GM12878 (cell line): Measurements from ENCODE around the gene CAST. TPM values are rescaled to one million over a fixed set of nuclear protein-coding genes. Genes with fewer than 3 reads are reported as not detected.

Experiments
- ATF7 ChIP-seq: fragments of 450-650 bp; IDR thresholded peaks from 2 replicates; pipeline ENCODE4 v1.6.1; 2016; ENCODE audit warnings: low read depth, mild to moderate bottlenecking
- CBFB ChIP-seq: IDR thresholded peaks from 2 replicates; pipeline ENCODE4 v1.6.1; 2016; ENCODE audit warnings: antibody characterized with exemption, low read depth
- CEBPB ChIP-seq, 2 experiments: fragments of 150-350 bp in 1 of 2; IDR thresholded peaks; 2 replicates each; pipeline ENCODE4 v1.6.1; 2012 to 2014; ENCODE audit warnings: low read depth in 2 of 2, low read length in 2 of 2, borderline replicate concordance in 1 of 2, inconsistent platforms in 1 of 2
- DPF2 ChIP-seq: fragments of 450-650 bp; IDR thresholded peaks from 2 replicates; pipeline ENCODE4 v1.6.1; 2017; ENCODE audit warnings: mild to moderate bottlenecking
- LARP7 ChIP-seq: fragments of 450-650 bp; IDR thresholded peaks from 2 replicates; pipeline ENCODE4 v1.6.1; 2017; ENCODE audit warnings: mild to moderate bottlenecking
- NFYB ChIP-seq: IDR thresholded peaks from 2 replicates; pipeline ENCODE4 v1.6.1; 2011; ENCODE audit warnings: low read depth, mild to moderate bottlenecking, low read length, improper control_type of control experiment, moderate library complexity; ENCODE audit not compliant: insufficient read depth
- NR2C2 ChIP-seq: IDR thresholded peaks from 2 replicates; pipeline ENCODE4 v1.6.1; 2011; ENCODE audit warnings: borderline replicate concordance, low read depth; ENCODE audit not compliant: control insufficient read depth, insufficient read length
- NRF1 ChIP-seq: conservative IDR thresholded peaks from 2 replicates; pipeline ENCODE4 v1.6.1; 2011; ENCODE audit warnings: mild to moderate bottlenecking, low read depth, low read length, improper control_type of control experiment
- POLR2AphosphoS5 ChIP-seq: IDR thresholded peaks from 2 replicates; pipeline ENCODE4 v1.6.1; 2011; ENCODE audit warnings: mild to moderate bottlenecking, low read length, inconsistent platforms
- SIN3A ChIP-seq: IDR thresholded peaks from 2 replicates; pipeline ENCODE4 v1.6.1; 2012; ENCODE audit warnings: low read depth, low read length, improper control_type of control experiment
- SRF ChIP-seq, 2 experiments: IDR thresholded peaks; 2 replicates each; pipeline ENCODE4 v1.6.1; 2011; ENCODE audit warnings: low read depth in 2 of 2, low read length in 2 of 2, mild to moderate bottlenecking in 1 of 2, moderate library complexity in 1 of 2
- SUPT20H ChIP-seq: IDR thresholded peaks from 2 replicates; pipeline ENCODE4 v1.6.1; 2011; ENCODE audit warnings: low read depth, mild to moderate bottlenecking, low read length, moderate library complexity, borderline replicate concordance; ENCODE audit not compliant: control insufficient read depth
- TCF3 ChIP-seq: IDR thresholded peaks from 2 replicates; pipeline ENCODE4 v1.6.1; 2012; ENCODE audit warnings: low read depth, mild to moderate bottlenecking, low read length, borderline replicate concordance; ENCODE audit not compliant: insufficient read depth
- YY1 ChIP-seq: IDR thresholded peaks from 2 replicates; pipeline ENCODE4 v1.6.1; 2011; ENCODE audit warnings: low read depth, mild to moderate bottlenecking, low read length
- ZBTB40 ChIP-seq: fragments of 450-650 bp; IDR thresholded peaks from 2 replicates; pipeline ENCODE4 v1.6.1; 2016; ENCODE audit warnings: mild to moderate bottlenecking, moderate library complexity, borderline replicate concordance
- ZNF217 ChIP-seq: fragments of 450-650 bp; IDR thresholded peaks from 2 replicates; pipeline ENCODE4 v1.6.1; 2017; ENCODE audit warnings: antibody characterized with exemption, mild to moderate bottlenecking
- polyA plus RNA-seq, 11 experiments: library from polyadenylated mRNA; depleted of rRNA in 4 of 11; unstranded in 6 of 11; stranded (reverse) in 5 of 11; fragments of >200 nt; fragmentation: Nextera tagmentation in 4 of 11; fragmentation: Illumina TruSeq in 1 of 11; extraction: Ambion mirVana in 4 of 11; extraction: Trizol in 1 of 11; gene quantifications; 1 replicate in 1 of 11; 2 replicates in 10 of 11; pipeline versions ENCODE4 v1.2.1 to v1.2.3, GENCODE V29; 2011 to 2016; ENCODE audit warnings: inconsistent platforms in 2 of 11, missing spikeins in 2 of 11, low read depth in 1 of 11
- total RNA-seq, 4 experiments: library from RNA; depleted of rRNA in 3 of 4; stranded (reverse); fragments of >200 nt in 3 of 4; fragmentation: Illumina TruSeq in 1 of 4; extraction: Trizol in 1 of 4; gene quantifications; 2 replicates each; pipeline versions ENCODE4 v1.2.1 to v1.2.3, GENCODE V29; 2013 to 2021
- TF ChIP-seq, protein P1 (sequence below): fragments of 150-350 bp; IDR thresholded peaks from 2 replicates; pipeline ENCODE4 v1.6.1; 2014; ENCODE audit warnings: mild to moderate bottlenecking, low read depth, low read length
- TF ChIP-seq, protein P2 (sequence below): IDR thresholded peaks from 2 replicates; pipeline ENCODE4 v1.6.1; 2011; ENCODE audit warnings: mild to moderate bottlenecking, low read depth, low read length, moderate library complexity; ENCODE audit not compliant: insufficient replicate concordance
- TF ChIP-seq, protein P3 (sequence below): fragments of 450-650 bp; IDR thresholded peaks from 2 replicates; pipeline ENCODE4 v1.6.1; 2017; ENCODE audit warnings: mild to moderate bottlenecking, moderate library complexity

Gene CAST
- total and polyA plus RNA-seq, 10 of the 15 experiments (the other 5 are each of a cell fraction or from before 2014, with no cell fraction given), result 31.7 to 140 (median 68.5) TPM

DNA sequence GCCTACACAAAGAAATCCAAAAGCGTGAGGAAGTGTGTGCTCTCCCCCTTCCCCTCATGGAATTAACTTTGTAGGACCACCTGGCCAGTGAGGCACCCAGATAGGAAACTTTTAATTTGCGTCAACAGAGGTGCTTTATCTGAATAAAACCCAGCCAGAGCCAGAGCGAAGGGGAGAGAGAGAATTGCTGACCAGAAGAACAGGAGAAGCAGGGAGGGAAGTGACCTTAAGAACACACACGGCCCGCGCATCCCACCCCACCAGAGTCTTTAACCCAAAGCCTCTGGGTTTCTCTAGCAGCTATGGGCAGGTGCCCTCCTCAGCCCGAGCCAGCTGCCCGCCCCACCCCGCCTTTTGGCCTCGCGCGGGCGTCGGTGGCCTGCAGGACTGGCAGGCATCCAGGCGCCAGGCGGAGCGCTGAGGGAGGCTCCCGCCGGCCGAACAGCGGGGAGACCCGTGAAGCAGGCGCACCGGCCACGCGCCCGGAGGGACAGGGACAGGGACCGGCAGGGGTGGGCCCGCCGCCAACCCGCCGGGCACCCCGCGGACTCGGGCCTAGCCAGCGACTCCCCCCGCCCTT is 145.0 kb downstream of the CAST start (continued):
- TF ChIP-seq, protein P1, sequence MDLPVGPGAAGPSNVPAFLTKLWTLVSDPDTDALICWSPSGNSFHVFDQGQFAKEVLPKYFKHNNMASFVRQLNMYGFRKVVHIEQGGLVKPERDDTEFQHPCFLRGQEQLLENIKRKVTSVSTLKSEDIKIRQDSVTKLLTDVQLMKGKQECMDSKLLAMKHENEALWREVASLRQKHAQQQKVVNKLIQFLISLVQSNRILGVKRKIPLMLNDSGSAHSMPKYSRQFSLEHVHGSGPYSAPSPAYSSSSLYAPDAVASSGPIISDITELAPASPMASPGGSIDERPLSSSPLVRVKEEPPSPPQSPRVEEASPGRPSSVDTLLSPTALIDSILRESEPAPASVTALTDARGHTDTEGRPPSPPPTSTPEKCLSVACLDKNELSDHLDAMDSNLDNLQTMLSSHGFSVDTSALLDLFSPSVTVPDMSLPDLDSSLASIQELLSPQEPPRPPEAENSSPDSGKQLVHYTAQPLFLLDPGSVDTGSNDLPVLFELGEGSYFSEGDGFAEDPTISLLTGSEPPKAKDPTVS, result no peak
- TF ChIP-seq ZNF217 (peak; percentile 42; the same call in 1 of the 2 replicates), NRF1 (no peak), CBFB (no peak), ATF7 (no peak), ZBTB40 (no peak), POLR2AphosphoS5 (no peak), SRF (IDR thresholded peaks at IDR 0.05; ENCODE audit: low read depth in 2 of 2, low read length in 2 of 2) (no peak), SIN3A (peak; percentile 12; the same call in 1 of the 2 replicates), DPF2 (no peak), SUPT20H (no peak), LARP7 (no peak; the same call in 1 of the 2 replicates), CEBPB (IDR thresholded peaks at IDR 0.05; ENCODE audit: borderline replicate concordance in 1 of 2, low read depth in 2 of 2, low read length in 2 of 2) (no peak), NFYB (no peak), YY1 (no peak), NR2C2 (no peak), TCF3 (no peak)
- TF ChIP-seq, protein P2, sequence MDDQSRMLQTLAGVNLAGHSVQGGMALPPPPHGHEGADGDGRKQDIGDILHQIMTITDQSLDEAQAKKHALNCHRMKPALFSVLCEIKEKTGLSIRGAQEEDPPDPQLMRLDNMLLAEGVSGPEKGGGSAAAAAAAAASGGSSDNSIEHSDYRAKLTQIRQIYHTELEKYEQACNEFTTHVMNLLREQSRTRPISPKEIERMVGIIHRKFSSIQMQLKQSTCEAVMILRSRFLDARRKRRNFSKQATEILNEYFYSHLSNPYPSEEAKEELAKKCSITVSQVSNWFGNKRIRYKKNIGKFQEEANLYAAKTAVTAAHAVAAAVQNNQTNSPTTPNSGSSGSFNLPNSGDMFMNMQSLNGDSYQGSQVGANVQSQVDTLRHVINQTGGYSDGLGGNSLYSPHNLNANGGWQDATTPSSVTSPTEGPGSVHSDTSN, result no peak
- TF ChIP-seq, protein P3, sequence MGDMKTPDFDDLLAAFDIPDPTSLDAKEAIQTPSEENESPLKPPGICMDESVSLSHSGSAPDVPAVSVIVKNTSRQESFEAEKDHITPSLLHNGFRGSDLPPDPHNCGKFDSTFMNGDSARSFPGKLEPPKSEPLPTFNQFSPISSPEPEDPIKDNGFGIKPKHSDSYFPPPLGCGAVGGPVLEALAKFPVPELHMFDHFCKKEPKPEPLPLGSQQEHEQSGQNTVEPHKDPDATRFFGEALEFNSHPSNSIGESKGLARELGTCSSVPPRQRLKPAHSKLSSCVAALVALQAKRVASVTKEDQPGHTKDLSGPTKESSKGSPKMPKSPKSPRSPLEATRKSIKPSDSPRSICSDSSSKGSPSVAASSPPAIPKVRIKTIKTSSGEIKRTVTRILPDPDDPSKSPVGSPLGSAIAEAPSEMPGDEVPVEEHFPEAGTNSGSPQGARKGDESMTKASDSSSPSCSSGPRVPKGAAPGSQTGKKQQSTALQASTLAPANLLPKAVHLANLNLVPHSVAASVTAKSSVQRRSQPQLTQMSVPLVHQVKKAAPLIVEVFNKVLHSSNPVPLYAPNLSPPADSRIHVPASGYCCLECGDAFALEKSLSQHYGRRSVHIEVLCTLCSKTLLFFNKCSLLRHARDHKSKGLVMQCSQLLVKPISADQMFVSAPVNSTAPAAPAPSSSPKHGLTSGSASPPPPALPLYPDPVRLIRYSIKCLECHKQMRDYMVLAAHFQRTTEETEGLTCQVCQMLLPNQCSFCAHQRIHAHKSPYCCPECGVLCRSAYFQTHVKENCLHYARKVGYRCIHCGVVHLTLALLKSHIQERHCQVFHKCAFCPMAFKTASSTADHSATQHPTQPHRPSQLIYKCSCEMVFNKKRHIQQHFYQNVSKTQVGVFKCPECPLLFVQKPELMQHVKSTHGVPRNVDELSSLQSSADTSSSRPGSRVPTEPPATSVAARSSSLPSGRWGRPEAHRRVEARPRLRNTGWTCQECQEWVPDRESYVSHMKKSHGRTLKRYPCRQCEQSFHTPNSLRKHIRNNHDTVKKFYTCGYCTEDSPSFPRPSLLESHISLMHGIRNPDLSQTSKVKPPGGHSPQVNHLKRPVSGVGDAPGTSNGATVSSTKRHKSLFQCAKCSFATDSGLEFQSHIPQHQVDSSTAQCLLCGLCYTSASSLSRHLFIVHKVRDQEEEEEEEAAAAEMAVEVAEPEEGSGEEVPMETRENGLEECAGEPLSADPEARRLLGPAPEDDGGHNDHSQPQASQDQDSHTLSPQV, result no peak
